WTC11 (cell line): Measurements from ENCODE around the gene FASN. TPM values are rescaled to one million over a fixed set of nuclear protein-coding genes. Genes with fewer than 3 reads are reported as not detected.

Experiments
- ATAC-seq: fragments of 200-7000 bp; cut with Tn5 transposase; 2 replicates; pipeline ENCODE4 v1.10.0; 2021; ENCODE audit warnings: mild to moderate bottlenecking, moderate library complexity
- CTCF ChIA-PET: fragments of 300-600 bp; sonication (Branson Sonifier 250); formaldehyde crosslinking; loops from one replicate; lab custom pipeline; 2021; ENCODE audit warnings: antibody characterized with exemption; lab: Charles Lee
- POLR2A ChIA-PET: fragments of 350-600 bp; sonication (Branson Sonifier 250); formaldehyde crosslinking; loops from one replicate; lab custom pipeline; 2021; ENCODE audit warnings: antibody characterized with exemption; lab: Charles Lee
- DNase-seq: peaks from one replicate; pipeline ENCODE4 v3.0.0; 2021; ENCODE audit warnings: low spot score
- H3K27ac Mint-ChIP-seq: 2 replicates; pipeline ENCODE4 v1.8.0; 2021; ENCODE audit warnings: mixed read lengths
- H3K27me3 Mint-ChIP-seq: 2 replicates; pipeline ENCODE4 v1.8.0; 2021; ENCODE audit warnings: low read depth, mild to moderate bottlenecking, moderate library complexity, mixed read lengths
- H3K36me3 Mint-ChIP-seq: 2 replicates; pipeline ENCODE4 v1.8.0; 2021; ENCODE audit warnings: mixed read lengths
- H3K4me1 Mint-ChIP-seq: 2 replicates; pipeline ENCODE4 v1.8.0; 2022; ENCODE audit warnings: mixed read lengths
- H3K4me3 Mint-ChIP-seq: 2 replicates; pipeline ENCODE4 v1.8.0; 2021; ENCODE audit warnings: mild to moderate bottlenecking, moderate library complexity, mixed read lengths
- H3K9me3 Mint-ChIP-seq: 2 replicates; pipeline ENCODE4 v1.8.0; 2021; ENCODE audit warnings: mixed read lengths
- CREB1 ChIP-seq: sonication (generic); formaldehyde crosslinking; IDR thresholded peaks from 2 replicates; pipeline ENCODE4 v1.8.0; 2023; ENCODE audit warnings: mild to moderate bottlenecking, missing genetic modification reagents
- CREM ChIP-seq: sonication (generic); formaldehyde crosslinking; IDR thresholded peaks from 2 replicates; pipeline ENCODE4 v1.8.1; 2022; ENCODE audit warnings: mild to moderate bottlenecking, missing genetic modification reagents, moderate library complexity
- FOXK1 ChIP-seq: sonication (generic); formaldehyde crosslinking; IDR thresholded peaks from 2 replicates; pipeline ENCODE4 v1.8.0; 2022; ENCODE audit warnings: mild to moderate bottlenecking, moderate library complexity, missing genetic modification reagents
- FOXP1 ChIP-seq: sonication (generic); formaldehyde crosslinking; IDR thresholded peaks from 2 replicates; pipeline ENCODE4 v1.8.0; 2022; ENCODE audit warnings: missing genetic modification reagents, mild to moderate bottlenecking, moderate library complexity, borderline replicate concordance
- GTF2I ChIP-seq: fragments of 250-450 bp; sonication (Bioruptor Pico); conservative IDR thresholded peaks from 2 replicates; pipeline ENCODE4 v1.4.0; 2021; ENCODE audit warnings: mild to moderate bottlenecking
- HMGA2 ChIP-seq: fragments of 250-450 bp; sonication (Bioruptor Pico); IDR thresholded peaks from 2 replicates; pipeline ENCODE4 v1.4.0; 2021; ENCODE audit warnings: mild to moderate bottlenecking, moderate library complexity
- IRF2 ChIP-seq: sonication (generic); formaldehyde crosslinking; IDR thresholded peaks from 2 replicates; pipeline ENCODE4 v1.8.0; 2022; ENCODE audit warnings: low read depth, missing genetic modification reagents, borderline replicate concordance
- MXD4 ChIP-seq: fragments of 250-450 bp; sonication (Bioruptor Pico); IDR thresholded peaks from 2 replicates; pipeline ENCODE4 v1.8.0; 2021; ENCODE audit warnings: mild to moderate bottlenecking, moderate library complexity, borderline replicate concordance
- NFATC4 ChIP-seq: fragments of 250-450 bp; sonication (Bioruptor Pico); IDR thresholded peaks from 2 replicates; pipeline ENCODE4 v1.9.0; 2021; ENCODE audit warnings: mild to moderate bottlenecking
- NFE2L1 ChIP-seq: sonication (generic); formaldehyde crosslinking; IDR thresholded peaks from 2 replicates; pipeline ENCODE4 v1.8.1; 2023; ENCODE audit warnings: missing genetic modification reagents
- NR3C1 ChIP-seq: sonication (generic); formaldehyde crosslinking; conservative IDR thresholded peaks from 2 replicates; pipeline ENCODE4 v1.8.1; 2023; ENCODE audit warnings: low read depth, mild to moderate bottlenecking, missing genetic modification reagents
- RORB ChIP-seq: fragments of 250-450 bp; sonication (Bioruptor Pico); IDR thresholded peaks from 2 replicates; pipeline ENCODE4 v1.9.0; 2021; ENCODE audit warnings: mild to moderate bottlenecking
- SMAD3 ChIP-seq: sonication (generic); formaldehyde crosslinking; IDR thresholded peaks from 2 replicates; pipeline ENCODE4 v1.8.0; 2022; ENCODE audit warnings: missing genetic modification reagents, mild to moderate bottlenecking, borderline replicate concordance
- SOX15 ChIP-seq: fragments of 250-450 bp; sonication (Bioruptor Pico); IDR thresholded peaks from 2 replicates; pipeline ENCODE4 v1.9.0; 2021; ENCODE audit warnings: mild to moderate bottlenecking
- ZNF138 ChIP-seq: sonication (generic); formaldehyde crosslinking; conservative IDR thresholded peaks from 2 replicates; pipeline ENCODE4 v1.8.1; 2022; ENCODE audit warnings: mild to moderate bottlenecking, moderate library complexity, missing genetic modification reagents
- ZNF219 ChIP-seq: sonication (generic); formaldehyde crosslinking; IDR thresholded peaks from 2 replicates; pipeline ENCODE4 v1.8.0; 2023; ENCODE audit warnings: missing genetic modification reagents, mild to moderate bottlenecking, borderline replicate concordance
- total RNA-seq: library from RNA; stranded (reverse); gene quantifications from 3 replicates; pipeline ENCODE4 v1.2.3, GENCODE V29; 2021
- TF ChIP-seq, protein P1 (sequence below): sonication (generic); formaldehyde crosslinking; IDR thresholded peaks from 2 replicates; pipeline ENCODE4 v1.8.1; 2023; ENCODE audit warnings: mild to moderate bottlenecking, missing genetic modification reagents
- TF ChIP-seq, protein P2 (sequence below): sonication (generic); formaldehyde crosslinking; IDR thresholded peaks from 2 replicates; pipeline ENCODE4 v1.8.0; 2023; ENCODE audit warnings: mild to moderate bottlenecking, missing genetic modification reagents
- TF ChIP-seq, protein P3 (sequence below): fragments of 250-450 bp; sonication (Bioruptor Pico); conservative IDR thresholded peaks from 2 replicates; pipeline ENCODE4 v1.9.0; 2021; ENCODE audit warnings: mild to moderate bottlenecking
- TF ChIP-seq, protein P4 (sequence below): fragments of 250-450 bp; sonication (Bioruptor Pico); IDR thresholded peaks from 2 replicates; pipeline ENCODE4 v1.9.0; 2021; ENCODE audit warnings: mild to moderate bottlenecking
- TF ChIP-seq, protein P5 (sequence below): sonication (generic); formaldehyde crosslinking; IDR thresholded peaks from 2 replicates; pipeline ENCODE4 v1.8.0; 2023; ENCODE audit warnings: missing genetic modification reagents
- TF ChIP-seq, protein P6 (sequence below): fragments of 200-600 bp; IDR thresholded peaks from 2 replicates; pipeline ENCODE4 v1.8.0; 2022; ENCODE audit warnings: antibody characterized with exemption
- TF ChIP-seq, protein P7 (sequence below): sonication (generic); formaldehyde crosslinking; IDR thresholded peaks from 2 replicates; pipeline ENCODE4 v1.8.1; 2023; ENCODE audit warnings: mild to moderate bottlenecking, missing genetic modification reagents, moderate library complexity

FASN gene
- total RNA-seq, 1 experiment from 2014 or later: 742 TPM

DNA sequence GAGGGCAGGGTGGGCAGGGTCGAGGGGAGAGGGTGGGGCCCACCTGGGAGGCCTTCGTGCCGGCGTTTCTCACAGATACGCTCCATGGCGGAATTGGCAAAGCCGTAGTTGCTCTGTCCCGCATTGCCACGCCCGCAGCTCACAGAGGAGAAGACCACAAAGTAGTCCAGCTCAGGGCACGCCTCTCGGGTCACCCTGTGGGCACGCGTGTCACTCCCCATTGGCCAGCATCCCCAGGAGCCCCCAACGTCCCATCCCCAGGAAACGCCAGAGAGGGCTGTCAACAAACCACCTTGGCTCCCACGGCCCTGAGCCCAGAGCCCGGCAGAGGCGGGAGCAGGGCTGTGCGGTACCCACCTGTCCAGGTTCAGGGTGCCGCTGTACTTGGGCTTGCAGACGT, 16.1 kb downstream of the FASN start:
- TF ChIP-seq CREM (CRISPR knock-in tag): no peak
- no peak for TF ChIP-seq HMGA2 (CRISPR knock-in tag)
- TF ChIP-seq MXD4: no peak
- no peak for TF ChIP-seq ZNF138 (CRISPR knock-in tag)
- TF ChIP-seq, protein P1, sequence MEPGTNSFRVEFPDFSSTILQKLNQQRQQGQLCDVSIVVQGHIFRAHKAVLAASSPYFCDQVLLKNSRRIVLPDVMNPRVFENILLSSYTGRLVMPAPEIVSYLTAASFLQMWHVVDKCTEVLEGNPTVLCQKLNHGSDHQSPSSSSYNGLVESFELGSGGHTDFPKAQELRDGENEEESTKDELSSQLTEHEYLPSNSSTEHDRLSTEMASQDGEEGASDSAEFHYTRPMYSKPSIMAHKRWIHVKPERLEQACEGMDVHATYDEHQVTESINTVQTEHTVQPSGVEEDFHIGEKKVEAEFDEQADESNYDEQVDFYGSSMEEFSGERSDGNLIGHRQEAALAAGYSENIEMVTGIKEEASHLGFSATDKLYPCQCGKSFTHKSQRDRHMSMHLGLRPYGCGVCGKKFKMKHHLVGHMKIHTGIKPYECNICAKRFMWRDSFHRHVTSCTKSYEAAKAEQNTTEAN (CRISPR knock-in tag): no peak
- TF ChIP-seq, protein P2, sequence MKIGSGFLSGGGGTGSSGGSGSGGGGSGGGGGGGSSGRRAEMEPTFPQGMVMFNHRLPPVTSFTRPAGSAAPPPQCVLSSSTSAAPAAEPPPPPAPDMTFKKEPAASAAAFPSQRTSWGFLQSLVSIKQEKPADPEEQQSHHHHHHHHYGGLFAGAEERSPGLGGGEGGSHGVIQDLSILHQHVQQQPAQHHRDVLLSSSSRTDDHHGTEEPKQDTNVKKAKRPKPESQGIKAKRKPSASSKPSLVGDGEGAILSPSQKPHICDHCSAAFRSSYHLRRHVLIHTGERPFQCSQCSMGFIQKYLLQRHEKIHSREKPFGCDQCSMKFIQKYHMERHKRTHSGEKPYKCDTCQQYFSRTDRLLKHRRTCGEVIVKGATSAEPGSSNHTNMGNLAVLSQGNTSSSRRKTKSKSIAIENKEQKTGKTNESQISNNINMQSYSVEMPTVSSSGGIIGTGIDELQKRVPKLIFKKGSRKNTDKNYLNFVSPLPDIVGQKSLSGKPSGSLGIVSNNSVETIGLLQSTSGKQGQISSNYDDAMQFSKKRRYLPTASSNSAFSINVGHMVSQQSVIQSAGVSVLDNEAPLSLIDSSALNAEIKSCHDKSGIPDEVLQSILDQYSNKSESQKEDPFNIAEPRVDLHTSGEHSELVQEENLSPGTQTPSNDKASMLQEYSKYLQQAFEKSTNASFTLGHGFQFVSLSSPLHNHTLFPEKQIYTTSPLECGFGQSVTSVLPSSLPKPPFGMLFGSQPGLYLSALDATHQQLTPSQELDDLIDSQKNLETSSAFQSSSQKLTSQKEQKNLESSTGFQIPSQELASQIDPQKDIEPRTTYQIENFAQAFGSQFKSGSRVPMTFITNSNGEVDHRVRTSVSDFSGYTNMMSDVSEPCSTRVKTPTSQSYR (CRISPR knock-in tag): no peak
- TF ChIP-seq, protein P3, sequence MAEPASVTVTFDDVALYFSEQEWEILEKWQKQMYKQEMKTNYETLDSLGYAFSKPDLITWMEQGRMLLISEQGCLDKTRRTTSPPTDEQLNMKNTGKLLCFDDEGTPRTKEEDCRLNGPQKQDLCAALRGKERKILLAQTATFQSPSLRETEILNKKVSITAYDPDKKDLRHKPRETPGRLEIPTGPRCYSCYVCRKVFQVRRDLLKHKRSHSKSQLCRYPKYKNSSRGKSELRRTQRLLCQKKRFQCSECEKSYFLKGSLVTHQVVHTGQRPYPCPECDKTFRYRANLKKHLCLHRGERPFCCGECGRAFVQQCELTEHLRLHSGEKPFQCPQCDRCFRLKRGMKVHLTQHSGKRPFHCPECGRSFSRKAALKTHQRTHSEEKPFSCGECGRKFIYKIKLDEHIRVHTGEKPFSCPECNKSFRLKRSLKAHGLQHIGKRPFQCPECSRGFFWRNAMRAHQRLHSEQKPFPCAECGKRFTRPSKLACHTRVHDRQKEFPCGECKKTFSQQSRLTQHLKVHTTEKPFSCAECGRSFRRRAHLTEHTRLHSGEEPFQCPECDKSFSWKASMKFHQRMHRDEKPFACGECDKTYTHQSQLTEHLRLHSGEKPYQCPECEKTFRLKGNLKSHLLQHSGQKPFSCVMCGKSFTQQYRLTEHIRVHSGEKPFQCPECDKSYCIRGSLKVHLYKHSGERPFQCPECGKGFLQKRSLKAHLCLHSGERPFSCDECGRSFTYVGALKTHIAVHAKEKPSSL (CRISPR knock-in tag): no peak
- TF ChIP-seq NFATC4: no peak
- TF ChIP-seq RORB: no peak
- no peak for TF ChIP-seq FOXK1 (CRISPR knock-in tag)
- TF ChIP-seq, protein P4, sequence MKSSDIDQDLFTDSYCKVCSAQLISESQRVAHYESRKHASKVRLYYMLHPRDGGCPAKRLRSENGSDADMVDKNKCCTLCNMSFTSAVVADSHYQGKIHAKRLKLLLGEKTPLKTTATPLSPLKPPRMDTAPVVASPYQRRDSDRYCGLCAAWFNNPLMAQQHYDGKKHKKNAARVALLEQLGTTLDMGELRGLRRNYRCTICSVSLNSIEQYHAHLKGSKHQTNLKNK (CRISPR knock-in tag): no peak
- no peak for TF ChIP-seq CREB1
- TF ChIP-seq NFE2L1 (CRISPR knock-in tag): no peak
- no peak for TF ChIP-seq NR3C1
- TF ChIP-seq, all 79 proteins: peak for 0
- H3K27ac Mint-ChIP-seq: no peak overlapping the region
- no peaks in the 10 kb centered on the region for H3K9me3 Mint-ChIP-seq
- H3K36me3 Mint-ChIP-seq: peaks cover 22% of the 10 kb centered on the region
- H3K4me1 Mint-ChIP-seq: no peaks in the 10 kb centered on the region
- ATAC-seq (no peak), DNase-seq (no peak)
- H3K4me3 Mint-ChIP-seq: no peak overlapping the region
- ChIA-PET CTCF (interaction anchor here (2.0 kb wide), 1 partner anchor 52 kb away, joined by 8 read pairs; no protein-coding TSS in a partner anchor), POLR2A (interaction anchor here (1.0 kb wide), 1 partner anchor 49 kb away, joined by 3 read pairs; no protein-coding TSS in a partner anchor)
- no peaks in the 10 kb centered on the region for H3K27me3 Mint-ChIP-seq

DNA sequence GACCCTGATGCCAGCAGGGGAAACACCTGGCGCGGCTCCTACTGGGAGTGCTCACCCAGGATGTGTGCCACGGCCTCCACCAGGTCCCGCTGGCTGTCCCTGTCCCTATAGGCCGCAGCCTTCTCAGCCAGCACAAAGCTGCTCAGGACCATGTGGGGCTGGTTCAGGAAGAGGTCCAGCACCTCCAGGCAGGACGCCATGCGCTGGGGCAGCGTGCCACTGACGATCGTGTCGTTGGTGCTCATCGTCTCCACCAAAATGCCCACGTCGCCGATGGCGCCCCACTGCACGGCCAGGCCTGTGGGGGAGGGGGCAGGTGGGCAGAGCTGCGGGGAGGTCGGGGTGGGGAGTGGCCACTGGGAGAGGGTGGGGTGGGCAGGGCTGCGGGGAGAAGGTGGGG, 16.5 kb downstream of the FASN start:
- H3K4me3 Mint-ChIP-seq: no peak overlapping the region
- CTCF ChIA-PET: interaction anchor here (1.0 kb wide), 2 partner anchors 44 to 51 kb away, joined by 3 read pairs; partner anchors contain the start of gene DCXR
- no peak for ATAC-seq
- no peaks in the 10 kb centered on the region for H3K27me3 Mint-ChIP-seq
- POLR2A ChIA-PET: interaction anchor here (1.0 kb wide), 1 partner anchor 49 kb away, joined by 3 read pairs; no protein-coding TSS in a partner anchor
- H3K36me3 Mint-ChIP-seq: peaks cover 20% of the 10 kb centered on the region
- H3K4me1 Mint-ChIP-seq: no peaks in the 10 kb centered on the region
- H3K27ac Mint-ChIP-seq: no peak overlapping the region
- DNase-seq: no peak
- H3K9me3 Mint-ChIP-seq: no peaks in the 10 kb centered on the region
- TF ChIP-seq, protein P5, sequence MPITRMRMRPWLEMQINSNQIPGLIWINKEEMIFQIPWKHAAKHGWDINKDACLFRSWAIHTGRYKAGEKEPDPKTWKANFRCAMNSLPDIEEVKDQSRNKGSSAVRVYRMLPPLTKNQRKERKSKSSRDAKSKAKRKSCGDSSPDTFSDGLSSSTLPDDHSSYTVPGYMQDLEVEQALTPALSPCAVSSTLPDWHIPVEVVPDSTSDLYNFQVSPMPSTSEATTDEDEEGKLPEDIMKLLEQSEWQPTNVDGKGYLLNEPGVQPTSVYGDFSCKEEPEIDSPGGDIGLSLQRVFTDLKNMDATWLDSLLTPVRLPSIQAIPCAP: no peak
- TF ChIP-seq IRF2 (CRISPR knock-in tag) (no peak), ZNF138 (CRISPR knock-in tag) (no peak), SMAD3 (CRISPR knock-in tag) (no peak), NR3C1 (no peak), FOXK1 (CRISPR knock-in tag) (no peak), CREB1 (no peak), GTF2I (CRISPR knock-in tag) (no peak), FOXP1 (no peak), HMGA2 (CRISPR knock-in tag) (no peak), ZNF219 (CRISPR knock-in tag) (no peak), SOX15 (CRISPR knock-in tag) (no peak)
- TF ChIP-seq, protein P6, sequence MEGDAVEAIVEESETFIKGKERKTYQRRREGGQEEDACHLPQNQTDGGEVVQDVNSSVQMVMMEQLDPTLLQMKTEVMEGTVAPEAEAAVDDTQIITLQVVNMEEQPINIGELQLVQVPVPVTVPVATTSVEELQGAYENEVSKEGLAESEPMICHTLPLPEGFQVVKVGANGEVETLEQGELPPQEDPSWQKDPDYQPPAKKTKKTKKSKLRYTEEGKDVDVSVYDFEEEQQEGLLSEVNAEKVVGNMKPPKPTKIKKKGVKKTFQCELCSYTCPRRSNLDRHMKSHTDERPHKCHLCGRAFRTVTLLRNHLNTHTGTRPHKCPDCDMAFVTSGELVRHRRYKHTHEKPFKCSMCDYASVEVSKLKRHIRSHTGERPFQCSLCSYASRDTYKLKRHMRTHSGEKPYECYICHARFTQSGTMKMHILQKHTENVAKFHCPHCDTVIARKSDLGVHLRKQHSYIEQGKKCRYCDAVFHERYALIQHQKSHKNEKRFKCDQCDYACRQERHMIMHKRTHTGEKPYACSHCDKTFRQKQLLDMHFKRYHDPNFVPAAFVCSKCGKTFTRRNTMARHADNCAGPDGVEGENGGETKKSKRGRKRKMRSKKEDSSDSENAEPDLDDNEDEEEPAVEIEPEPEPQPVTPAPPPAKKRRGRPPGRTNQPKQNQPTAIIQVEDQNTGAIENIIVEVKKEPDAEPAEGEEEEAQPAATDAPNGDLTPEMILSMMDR: no peak
- TF ChIP-seq, protein P7, sequence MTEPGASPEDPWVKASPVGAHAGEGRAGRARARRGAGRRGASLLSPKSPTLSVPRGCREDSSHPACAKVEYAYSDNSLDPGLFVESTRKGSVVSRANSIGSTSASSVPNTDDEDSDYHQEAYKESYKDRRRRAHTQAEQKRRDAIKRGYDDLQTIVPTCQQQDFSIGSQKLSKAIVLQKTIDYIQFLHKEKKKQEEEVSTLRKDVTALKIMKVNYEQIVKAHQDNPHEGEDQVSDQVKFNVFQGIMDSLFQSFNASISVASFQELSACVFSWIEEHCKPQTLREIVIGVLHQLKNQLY: no peak
